Panc1 (cell line): ENCODE results near the gene TCTN1.

ENCODE experiments used
- POLR2AphosphoS5 ChIP-seq: IDR thresholded peaks from 2 replicates; pipeline ENCODE4 v1.6.1; 2012; ENCODE audit warnings: mild to moderate bottlenecking, low read depth, low read length, moderate library complexity
- TF ChIP-seq, protein P1 (sequence below): fragments of 450-650 bp; IDR thresholded peaks from 2 replicates; pipeline ENCODE4 v1.5.1; 2017; ENCODE audit warnings: mild to moderate bottlenecking

DNA sequence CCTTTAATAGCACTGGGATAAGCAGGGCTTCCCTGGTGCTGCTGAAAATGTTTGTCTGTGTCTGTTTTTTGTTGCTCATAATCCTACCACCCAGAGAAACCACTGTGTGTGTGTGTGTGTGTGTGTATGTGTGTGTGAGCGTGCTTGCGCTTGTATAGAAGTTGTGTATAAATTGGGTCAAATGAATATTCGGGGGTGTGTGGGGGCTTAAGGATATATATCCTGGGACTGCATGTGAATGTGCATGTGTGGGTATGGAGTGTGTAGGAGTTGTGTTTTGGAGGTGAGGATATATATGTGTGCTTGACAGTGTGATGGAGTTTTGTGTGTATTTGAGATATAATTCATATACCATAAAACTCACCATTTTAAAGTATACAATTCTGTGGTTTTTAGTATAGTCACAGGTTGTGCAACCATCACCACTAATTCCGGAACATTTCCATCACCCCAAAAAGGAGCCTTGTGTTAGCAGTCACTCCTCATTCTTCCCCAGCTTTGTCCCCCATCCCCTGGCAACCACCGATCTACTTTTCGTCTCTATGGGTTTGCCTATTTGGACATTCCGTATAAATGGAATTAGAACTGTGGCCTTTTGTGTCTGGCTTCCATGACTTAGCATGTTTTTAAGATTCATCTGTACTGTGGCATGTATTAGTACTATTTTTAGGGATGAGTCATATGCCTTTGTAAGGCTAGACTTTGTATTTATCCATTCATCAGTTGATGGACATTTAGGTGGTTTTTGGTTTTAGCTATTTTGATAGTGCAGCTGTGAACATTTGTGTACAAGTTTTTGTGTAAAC is 25.6 kb downstream of the TCTN1 start:
- TF ChIP-seq, protein P1, sequence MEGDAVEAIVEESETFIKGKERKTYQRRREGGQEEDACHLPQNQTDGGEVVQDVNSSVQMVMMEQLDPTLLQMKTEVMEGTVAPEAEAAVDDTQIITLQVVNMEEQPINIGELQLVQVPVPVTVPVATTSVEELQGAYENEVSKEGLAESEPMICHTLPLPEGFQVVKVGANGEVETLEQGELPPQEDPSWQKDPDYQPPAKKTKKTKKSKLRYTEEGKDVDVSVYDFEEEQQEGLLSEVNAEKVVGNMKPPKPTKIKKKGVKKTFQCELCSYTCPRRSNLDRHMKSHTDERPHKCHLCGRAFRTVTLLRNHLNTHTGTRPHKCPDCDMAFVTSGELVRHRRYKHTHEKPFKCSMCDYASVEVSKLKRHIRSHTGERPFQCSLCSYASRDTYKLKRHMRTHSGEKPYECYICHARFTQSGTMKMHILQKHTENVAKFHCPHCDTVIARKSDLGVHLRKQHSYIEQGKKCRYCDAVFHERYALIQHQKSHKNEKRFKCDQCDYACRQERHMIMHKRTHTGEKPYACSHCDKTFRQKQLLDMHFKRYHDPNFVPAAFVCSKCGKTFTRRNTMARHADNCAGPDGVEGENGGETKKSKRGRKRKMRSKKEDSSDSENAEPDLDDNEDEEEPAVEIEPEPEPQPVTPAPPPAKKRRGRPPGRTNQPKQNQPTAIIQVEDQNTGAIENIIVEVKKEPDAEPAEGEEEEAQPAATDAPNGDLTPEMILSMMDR = no peak
- no peak for TF ChIP-seq POLR2AphosphoS5
